Left cardiac atrium (tissue), 4 donors: Measurements from ENCODE around the gene KDM4F. TPM values are rescaled to one million over a fixed set of nuclear protein-coding genes. Genes with fewer than 3 reads are reported as not detected.
"Not testable (repeated sequence)": the region's sequence is repeated elsewhere in the genome, so short reads cannot be mapped to it uniquely, and the experiment has no call there.

ENCODE experiments used
- ATAC-seq, 2 donors: fragments of 200-7000 bp; cut with Tn5 transposase; one replicate each; pipeline ENCODE4 v1.9.1; 2020; ENCODE audit warnings: mild to moderate bottlenecking in 2 of 2, moderate library complexity in 2 of 2
- DNase-seq: peaks from one replicate; pipeline ENCODE4 v3.0.0-alpha.2; 2020
- intact Hi-C, 2 donors: fragments of 100-400 bp; cut with DNase I; formaldehyde crosslinking; loops; one replicate each; pipeline versions ENCODE4 v1.14.1 to v1.15.1; 2022 to 2023
- long read RNA-seq: library from polyadenylated mRNA; unstranded; transcript quantifications from one replicate; pipeline ENCODE4 v2.0.0, GENCODE V29; 2021
- total RNA-seq, 2 donors: library from RNA; stranded (reverse); fragmentation: NEBNext Ultra II Directional; extraction: Animal tissue kit (Norgen Biotek cat#: 25700); gene quantifications; one replicate each; pipeline ENCODE4 v1.2.1, GENCODE V29; 2021
- donor health status: DM: no; HTN: yes; CAD: no.
- donor health status: DM: no; HTN: yes; CAD: no; lungs with severe emphysema.
- donor health status: DM: yes; HTN: yes; CAD: no.
- donor health status: Dilated cardiomyopathy.

Gene KDM4F
- total RNA-seq, result not detected
- long read RNA-seq, result 0 reads

DNA sequence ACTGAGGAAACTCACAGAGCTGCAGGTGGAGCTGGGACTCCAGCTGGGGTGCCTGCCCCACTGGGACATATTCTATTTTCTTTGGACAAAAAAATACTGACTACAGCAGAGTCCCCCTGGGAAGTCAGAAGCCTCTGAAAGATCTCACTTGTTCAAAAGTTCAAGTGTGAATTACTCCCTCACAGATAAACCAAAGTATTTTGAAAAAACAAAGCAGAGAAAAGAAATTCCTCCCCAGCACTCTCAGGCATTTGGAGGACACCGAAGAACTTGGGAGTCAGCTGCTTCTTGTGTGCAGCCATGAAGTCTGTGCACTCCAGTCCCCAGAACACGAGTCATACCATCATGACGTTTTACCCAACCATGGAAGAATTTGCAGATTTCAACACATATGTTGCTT, at the start of gene KDM4F:
TSS of gene KDM4F (plus strand) at position 301 of the 400 bp plus-strand sequence.
- intact Hi-C loops, ATAC-seq: not testable (repeated sequence)

DNA sequence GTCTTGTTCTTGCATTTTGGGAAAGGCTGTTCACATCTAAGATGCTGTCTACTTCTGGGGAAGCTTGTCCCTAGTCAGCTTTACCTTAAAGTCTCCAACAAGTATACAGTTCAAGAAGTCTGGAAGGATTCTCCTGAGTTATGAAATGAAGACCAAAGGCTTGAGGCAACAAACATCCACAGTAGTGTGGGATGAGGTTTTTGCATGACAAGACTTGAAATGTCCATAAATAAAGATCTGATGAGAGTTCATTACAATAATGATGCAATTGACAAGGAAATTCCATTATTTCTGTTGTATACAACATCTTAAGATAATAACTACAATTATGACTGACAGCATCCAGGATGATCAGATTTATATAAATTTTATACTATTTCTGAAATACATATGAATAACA, 45.5 kb upstream of the KDM4F start:
- DNase-seq, result no peak
- ATAC-seq, result no peak
- intact Hi-C loops, result no loop called here

More for the DNA sequence above, at the start of gene KDM4F:
- not testable (repeated sequence) for DNase-seq

DNA sequence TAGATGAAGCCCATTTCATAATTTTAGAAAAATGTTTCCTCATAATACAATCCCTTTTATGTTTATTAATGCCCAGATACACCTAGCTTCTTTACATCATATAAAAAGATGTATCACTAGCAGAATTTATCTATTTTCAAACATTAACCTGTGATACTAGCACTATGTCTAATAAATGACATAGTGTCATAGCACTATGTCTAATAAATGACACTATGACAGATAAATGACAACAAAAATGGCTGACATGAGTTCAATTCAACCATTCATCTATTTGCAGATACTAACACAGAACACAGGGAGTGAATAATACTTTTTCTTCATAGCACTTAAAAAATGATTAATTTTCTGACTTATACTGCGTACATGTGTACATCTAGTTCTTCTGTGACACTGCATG, 43.6 kb upstream of the KDM4F start:
- DNase-seq (no peak), ATAC-seq (no peak)
- intact Hi-C loops, result no loop called here

DNA sequence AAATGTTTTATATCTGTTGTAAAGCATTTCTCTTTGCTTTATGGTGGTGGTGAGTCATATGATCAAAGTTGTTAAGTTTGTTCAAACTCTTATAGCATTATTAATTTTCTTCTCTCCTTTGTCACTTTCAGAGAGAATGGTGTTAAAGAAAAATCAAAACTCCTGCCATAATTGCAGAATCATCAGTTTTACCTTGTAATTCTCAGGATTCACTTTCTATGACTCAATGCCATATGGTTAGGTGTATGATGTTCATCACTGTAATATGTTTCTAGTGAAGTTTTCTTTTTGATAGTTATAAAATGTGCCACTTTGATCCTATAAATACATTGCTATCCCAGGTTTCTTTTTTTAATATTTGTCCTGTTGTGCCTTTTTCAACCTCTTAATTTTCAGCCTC, 37.8 kb upstream of the KDM4F start:
- no peak for ATAC-seq
- intact Hi-C loops, result no loop called here
- DNase-seq, result no peak

DNA sequence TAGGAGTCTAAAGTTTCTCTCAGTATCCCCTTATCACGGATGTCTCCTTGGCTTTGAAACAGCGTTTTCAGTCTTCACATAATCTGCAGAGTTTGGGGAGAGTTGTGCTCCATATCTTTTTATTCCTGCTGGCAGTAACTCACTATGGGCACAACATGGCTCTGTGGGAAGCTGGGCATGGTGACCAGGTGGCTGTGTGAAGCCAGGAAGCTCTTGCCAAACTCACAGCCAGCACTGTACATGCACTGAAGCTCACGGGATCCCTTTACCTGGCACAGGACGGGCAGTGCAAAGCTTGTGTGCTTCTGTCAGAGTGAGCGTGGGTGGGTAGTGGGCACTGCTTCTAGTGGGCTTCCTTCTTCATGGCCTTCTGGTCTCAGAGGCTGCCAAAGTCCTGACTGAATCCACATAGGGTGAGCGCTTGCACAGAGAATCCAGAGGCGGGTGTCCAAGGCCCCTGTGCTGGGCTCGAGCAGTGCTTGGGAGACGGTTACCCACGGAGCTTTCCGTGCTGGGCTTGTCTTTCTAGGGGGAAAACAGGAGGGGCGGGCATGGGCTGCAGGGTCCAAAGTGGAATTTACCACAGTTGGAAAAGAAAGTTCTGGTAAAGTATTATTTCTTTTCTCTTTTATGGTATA, 34.9 kb upstream of the KDM4F start:
- DNase-seq, result no peak
- ATAC-seq, result no peak
- intact Hi-C loops, result no loop called here

DNA sequence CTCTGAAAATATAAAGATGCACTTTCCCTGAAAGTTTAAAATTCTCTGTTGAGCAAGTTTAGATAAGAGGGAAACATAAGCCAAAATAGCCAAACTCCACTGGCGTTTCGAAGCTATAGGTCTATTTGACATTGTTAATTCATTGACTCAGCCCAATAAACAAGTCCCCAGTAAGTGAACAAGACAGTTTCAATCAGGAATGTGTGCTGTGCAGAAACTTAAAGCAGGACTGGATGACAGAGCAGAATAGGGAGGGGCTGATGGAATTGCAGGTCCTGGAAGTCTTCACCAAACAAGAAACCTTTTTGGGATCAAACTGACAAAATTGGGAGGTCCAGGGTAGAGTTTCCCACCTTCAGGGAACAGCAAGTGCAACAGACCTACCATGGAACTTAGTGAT, 33.1 kb upstream of the KDM4F start:
- intact Hi-C loops, result no loop called here
- no peak for ATAC-seq
- no peak for DNase-seq

DNA sequence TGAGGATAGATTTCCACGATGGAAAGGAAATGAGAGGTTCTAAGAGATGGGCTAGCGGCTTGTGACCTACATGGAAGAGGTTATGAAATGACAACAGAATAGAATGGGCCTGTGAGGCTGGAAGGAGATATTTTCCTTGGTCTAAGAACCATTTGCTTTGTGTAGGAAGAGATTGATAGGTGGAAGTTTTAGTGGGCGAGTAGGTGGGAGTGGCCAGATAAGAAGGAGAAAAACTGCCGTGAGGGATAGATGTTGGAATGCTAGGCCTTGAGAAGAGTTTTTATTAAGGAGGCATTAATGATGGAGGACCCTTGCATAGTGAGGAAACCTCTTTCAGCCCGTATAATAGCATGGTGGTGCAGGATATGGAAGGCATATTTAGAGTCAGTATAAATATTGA, 27.8 kb upstream of the KDM4F start:
- ATAC-seq, intact Hi-C loops, DNase-seq: not testable (repeated sequence)

DNA sequence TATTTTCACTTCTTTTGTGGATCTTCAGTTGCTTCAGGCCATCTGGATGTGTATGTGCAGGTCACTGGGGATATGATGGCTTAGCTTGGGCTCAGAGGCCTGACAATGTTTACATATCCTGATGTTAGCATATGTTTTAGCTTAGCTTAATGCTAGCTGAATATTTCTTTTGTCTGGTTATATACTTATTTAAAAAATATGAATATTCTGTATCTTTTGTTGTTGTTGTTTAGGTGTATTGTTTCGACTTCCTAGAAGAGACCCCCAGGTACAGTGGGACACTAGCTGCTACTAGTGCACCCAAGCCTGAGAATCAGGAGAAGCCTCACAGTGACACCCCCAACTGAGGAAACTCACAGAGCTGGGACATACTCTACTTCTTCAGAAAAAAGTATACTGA, 24.3 kb upstream of the KDM4F start, which contains the start of gene KDM4E:
TSS of gene KDM4E (plus strand) at position 301 of the 400 bp plus-strand sequence. CDS start 300 bp downstream, outside the sequence.
- ATAC-seq, result no peak
- no peak for DNase-seq
- intact Hi-C loops, result no loop called here

DNA sequence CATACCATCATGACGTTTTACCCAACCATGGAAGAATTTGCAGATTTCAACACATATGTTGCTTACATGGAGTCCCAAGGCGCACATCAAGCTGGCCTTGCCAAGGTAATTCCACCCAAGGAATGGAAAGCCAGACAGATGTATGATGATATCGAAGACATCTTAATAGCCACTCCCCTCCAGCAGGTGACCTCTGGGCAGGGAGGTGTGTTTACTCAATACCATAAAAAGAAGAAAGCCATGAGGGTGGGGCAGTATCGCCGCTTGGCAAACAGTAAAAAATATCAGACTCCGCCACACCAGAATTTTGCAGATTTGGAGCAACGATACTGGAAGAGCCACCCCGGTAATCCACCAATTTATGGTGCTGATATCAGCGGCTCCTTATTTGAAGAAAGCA, 23.6 kb upstream of the KDM4F start:
- DNase-seq, ATAC-seq: not testable (repeated sequence)

DNA sequence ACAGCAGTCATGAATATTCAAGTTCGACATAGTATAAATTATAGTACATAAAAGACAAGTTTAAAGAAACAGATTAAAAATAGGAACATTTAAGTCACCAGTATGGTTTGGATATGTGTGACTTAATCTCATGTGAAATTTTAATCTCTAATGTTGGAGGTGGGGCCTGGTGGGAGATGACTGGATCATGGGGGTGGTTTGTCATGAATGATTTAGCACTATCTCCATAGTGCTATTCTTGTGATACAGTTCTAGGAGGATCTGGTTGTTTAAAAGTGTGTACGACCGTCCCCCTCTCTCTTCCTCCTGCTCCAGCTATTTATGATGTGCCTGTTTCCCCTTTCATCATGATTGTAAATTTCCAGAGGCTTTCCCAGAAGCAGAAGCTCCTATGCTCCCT, 20.9 kb upstream of the KDM4F start:
- DNase-seq, result no peak
- no peak for ATAC-seq
- intact Hi-C loops, result no loop called here

More for the DNA sequence above, 23.6 kb upstream of the KDM4F start:
- intact Hi-C loops, result not testable (repeated sequence)

DNA sequence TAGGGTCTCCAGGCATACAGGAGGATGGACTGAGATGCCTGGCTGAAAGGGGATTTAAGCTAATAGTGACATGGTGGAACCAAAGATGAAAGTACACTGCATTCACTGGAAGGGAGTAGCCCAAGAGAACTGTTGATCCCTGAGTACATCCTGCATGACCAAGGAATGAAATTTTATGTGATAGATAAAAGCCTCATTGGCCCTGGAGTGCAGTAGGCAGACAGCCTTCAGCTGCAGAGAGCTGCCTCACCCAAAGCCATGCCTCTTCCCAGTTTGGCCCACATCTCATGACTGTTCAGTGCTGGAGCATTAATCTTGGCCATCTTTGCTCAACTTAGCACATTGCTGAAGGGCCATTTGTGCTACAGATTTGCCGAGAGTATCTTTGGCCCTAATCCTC, 16.2 kb upstream of the KDM4F start:
- no peak for DNase-seq
- no peak for ATAC-seq
- intact Hi-C loops, result no loop called here

DNA sequence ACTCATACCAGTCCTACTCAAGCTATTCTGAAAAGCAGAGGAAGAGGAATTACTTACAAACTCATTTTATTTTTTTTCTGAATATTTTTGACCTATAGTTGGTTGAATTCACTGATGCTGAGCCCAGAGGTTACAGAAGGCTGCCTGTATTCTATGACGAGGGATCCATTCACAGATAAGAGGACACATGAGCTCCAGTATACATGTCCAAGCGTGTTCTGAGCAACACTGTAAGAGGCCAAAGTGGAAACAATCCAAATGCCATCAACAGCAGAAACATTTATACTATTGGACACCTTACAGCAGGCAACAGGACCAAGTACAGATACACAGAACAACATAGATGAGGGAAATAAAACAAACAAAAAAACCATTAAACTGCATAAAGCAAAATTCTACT, 13.9 kb upstream of the KDM4F start:
- ATAC-seq (no peak), DNase-seq (no peak)
- intact Hi-C loops, result no loop called here

DNA sequence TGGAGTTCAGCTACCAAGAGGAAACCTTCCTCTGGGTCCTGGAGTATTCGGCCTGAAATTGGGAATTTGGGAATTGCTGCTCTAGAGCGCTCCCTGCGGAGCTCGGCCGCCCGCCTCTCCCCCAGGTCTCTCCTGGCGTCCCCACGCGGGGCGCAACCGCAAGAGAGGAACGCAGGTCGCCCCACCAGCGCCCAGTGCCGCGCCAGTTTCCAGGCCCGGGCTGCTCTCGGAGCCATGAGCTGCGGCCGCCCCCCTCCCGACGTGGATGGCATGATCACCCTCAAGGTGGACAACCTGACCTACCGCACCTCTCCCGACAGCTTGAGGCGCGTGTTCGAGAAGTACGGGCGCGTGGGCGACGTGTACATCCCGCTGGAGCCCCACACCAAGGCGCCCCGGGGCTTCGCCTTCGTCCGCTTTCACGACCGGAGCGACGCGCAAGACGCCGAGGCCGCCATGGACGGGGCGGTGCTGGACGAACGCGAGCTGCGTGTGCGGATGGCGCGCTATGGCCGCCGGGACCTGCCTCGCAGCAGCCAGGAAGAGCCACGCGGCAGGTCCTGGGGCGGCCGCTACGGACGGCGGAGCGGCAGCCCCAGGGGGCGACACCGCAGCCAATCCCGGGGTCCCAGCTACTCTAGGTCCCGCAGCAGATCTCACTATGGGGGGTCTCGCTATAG, 11.7 kb upstream of the KDM4F start:
- intact Hi-C loops, result not testable (repeated sequence)
- ATAC-seq (peak; percentile 47 to 76), DNase-seq (peak; percentile 27)

DNA sequence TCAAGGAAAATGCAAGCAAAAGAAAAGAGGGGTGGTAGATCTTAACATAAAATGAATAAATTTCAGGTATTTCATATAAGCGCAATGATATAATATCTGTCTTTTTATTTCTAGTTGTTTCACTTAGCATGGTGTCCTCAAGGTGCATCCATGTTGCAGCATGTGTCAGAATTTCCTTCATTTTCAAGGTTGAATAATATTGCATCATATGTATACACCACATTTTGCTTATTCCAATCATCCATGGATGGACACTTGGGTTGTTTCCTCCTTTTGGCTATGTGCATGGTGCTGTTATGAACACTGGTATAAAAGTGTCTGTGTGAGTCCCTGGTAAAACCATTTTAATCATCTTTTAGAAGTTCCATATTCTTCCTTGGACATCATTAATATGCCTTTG, 7.0 kb upstream of the KDM4F start:
- DNase-seq (no peak), ATAC-seq (no peak)
- intact Hi-C loops, result no loop called here

DNA sequence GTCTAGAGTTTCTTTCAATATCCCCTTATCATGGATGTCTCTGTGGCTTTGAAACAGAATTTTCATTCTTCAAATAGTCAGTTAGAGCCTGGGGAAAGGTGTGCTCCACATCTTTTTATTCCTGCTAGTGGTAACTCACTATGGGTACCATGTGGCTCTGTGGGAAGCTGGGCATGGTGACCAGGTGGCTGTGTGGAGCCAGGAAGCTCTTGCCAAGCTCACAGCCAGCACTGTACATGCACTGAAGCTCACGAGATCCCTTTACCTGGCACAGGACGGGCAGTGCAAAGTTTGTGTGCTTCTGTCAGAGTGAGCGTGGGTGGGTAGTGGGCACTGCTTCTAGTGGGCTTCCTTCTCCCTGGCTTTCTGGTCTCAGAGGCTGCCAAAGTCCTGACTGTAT, 6.3 kb upstream of the KDM4F start:
- DNase-seq (no peak), ATAC-seq (no peak)
- intact Hi-C loops, result no loop called here

DNA sequence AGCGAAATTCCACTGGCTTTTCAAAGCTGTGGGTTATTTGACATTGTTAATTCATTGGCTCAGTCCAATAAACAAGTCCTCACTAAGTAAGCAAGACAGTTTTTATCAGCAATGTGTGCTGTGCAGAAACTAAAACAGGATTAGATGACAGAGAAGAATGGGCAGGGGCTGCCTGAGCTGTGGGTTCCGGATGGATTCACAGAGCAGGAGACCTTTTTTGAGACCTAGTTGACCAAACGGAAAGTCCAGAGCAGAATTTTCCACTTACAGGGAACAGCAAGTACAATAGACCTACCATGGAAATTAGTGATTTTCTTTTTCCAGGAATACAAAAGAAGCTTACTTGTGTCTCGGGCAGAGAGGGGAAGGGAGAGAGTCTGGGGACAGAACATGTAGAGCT, 5.2 kb upstream of the KDM4F start:
- intact Hi-C loops, result no loop called here
- ATAC-seq (no peak), DNase-seq (no peak)

DNA sequence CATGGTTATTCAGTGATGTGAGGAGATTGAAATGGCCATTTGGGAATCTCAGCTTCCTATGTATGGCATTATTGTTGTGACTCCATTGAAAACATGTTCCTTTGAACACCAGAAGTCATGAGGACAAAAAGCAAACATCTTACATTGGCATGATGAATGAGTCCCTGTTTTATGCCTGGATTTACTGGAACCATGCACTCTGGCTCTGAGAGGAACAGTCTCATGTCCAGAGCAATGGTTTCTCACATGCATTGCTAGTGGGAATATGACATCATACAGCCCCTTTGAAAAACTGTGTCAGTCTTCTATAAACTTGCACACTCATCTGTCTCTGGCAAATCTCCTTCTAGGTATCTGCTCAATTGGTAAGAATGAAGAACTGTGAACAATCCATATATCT, 3.4 kb upstream of the KDM4F start:
- DNase-seq, result no peak
- no peak for ATAC-seq

DNA sequence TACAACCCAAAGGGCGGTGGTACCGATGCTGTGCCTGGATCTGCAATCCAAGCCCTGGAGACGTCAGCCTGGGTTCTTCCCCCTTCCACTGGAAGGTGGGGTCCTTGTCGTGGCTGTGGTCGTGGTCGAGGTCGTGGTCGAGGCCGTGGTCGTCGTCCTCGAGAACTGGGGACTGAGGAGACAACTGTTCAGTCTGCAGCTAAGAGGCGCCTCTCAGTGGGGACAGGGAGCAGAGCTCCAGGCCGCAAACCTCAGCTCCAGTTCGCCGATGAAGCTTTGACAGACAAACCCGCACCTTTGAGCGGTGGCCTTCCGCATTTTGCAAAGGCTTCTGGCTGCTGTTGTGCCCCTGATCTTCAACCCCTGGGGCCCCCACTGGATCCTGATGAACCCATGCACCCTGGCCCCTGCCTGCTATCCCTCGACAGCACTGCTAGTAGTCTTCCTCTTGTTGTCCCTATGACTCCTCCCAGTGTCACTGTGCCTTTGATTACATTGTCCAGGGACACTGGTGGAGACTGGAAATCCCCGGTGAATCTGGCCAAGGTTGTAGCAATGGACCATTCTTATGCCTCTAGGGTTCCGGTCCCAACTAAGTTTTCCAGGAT, 1.5 kb downstream of the KDM4F start:
- intact Hi-C loops, result no loop called here
- DNase-seq (no peak), ATAC-seq (no peak)

More for the DNA sequence above, 3.4 kb upstream of the KDM4F start:
- intact Hi-C loops, result no loop called here

DNA sequence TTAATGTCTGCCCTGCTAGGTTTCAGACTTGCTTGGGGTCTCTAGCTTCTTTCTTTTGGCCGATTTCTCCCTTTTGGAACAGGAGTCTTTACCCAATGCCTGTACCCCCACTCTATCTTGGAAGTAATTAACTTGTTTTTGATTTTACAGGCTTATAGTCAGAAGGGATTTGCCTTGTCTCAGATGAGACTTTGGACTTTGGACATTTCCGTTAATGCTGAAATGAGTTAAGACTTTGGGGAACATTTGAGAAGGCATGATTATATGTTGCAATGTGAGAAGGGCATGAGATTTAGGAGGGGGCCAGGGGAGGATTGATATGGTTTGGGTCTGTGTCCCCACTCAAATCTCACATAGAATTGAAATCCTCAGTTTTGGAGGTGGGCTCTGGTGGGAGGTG, 5.1 kb downstream of the KDM4F start:
- DNase-seq (no peak), ATAC-seq (no peak)
- intact Hi-C loops, result no loop called here

DNA sequence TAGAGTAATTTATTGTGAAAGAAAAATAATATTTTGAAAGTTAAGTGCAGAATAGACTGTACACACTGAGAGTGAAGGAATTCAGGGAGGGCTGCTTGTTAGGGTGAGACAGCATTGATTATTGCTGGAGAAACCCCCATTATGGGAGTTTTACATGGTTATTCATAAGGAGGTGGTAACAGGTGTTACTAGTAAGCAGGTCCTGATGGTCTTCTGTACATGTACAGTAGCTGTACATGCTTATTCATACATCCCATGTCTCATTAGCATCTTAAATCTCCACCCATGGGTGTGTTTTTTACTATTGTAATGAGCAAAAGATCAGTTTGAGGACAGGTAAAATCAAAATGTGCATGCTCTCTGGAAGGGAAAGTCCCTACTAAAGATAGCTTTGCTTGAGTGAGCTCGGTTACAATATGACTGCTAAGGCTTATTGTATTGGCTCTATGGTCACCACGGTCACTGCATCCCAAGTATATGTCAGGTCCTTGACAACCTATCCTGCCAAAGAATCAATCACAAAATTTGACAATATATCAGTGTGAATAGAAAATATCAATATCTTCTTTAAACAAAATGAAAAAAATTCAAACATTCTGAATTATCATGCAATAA, 6.2 kb downstream of the KDM4F start:
- ATAC-seq, result no peak
- intact Hi-C loops, result no loop called here
- DNase-seq, result no peak
